Endothelial cell (in vitro differentiated cells): Measurements from ENCODE around the gene VIPR2. TPM values are rescaled to one million over a fixed set of nuclear protein-coding genes. Genes with fewer than 3 reads are reported as not detected.

ENCODE experiments used
- DNase-seq: peaks from one replicate; pipeline ENCODE4 v3.0.0; 2021; ENCODE audit warnings: low spot score
- H3K27ac Mint-ChIP-seq: one replicate; pipeline ENCODE4 v1.8.0; 2021; ENCODE audit warnings: mixed read lengths, inconsistent platforms; ENCODE audit not compliant: unreplicated experiment
- H3K27me3 Mint-ChIP-seq: one replicate; pipeline ENCODE4 v1.8.0; 2021; ENCODE audit warnings: mild to moderate bottlenecking, moderate library complexity, mixed read lengths, inconsistent platforms; ENCODE audit not compliant: unreplicated experiment
- H3K36me3 Mint-ChIP-seq: one replicate; pipeline ENCODE4 v1.8.0; 2021; ENCODE audit warnings: mild to moderate bottlenecking, low read depth, mixed read lengths, inconsistent platforms; ENCODE audit not compliant: unreplicated experiment
- H3K4me1 Mint-ChIP-seq: one replicate; pipeline ENCODE4 v1.8.0; 2021; ENCODE audit warnings: mild to moderate bottlenecking, mixed read lengths, inconsistent platforms; ENCODE audit not compliant: unreplicated experiment
- H3K4me3 Mint-ChIP-seq: one replicate; pipeline ENCODE4 v1.8.0; 2021; ENCODE audit warnings: mild to moderate bottlenecking, mixed read lengths, inconsistent platforms; ENCODE audit not compliant: unreplicated experiment
- H3K9me3 Mint-ChIP-seq: one replicate; pipeline ENCODE4 v1.8.0; 2021; ENCODE audit warnings: mixed read lengths, inconsistent platforms; ENCODE audit not compliant: unreplicated experiment
- CTCF ChIP-seq: fragments of 200-600 bp; sonication (generic); IDR thresholded peaks from one replicate; pipeline ENCODE4 v1.5.0; 2021; ENCODE audit warnings: antibody characterized with exemption; ENCODE audit not compliant: unreplicated experiment
- total RNA-seq: library from RNA; stranded (reverse); fragmentation: NEBNext Ultra II Directional; extraction: Animal tissue kit (Norgen Biotek cat#: 25700); gene quantifications from one replicate; pipeline ENCODE4 v1.2.1, GENCODE V29; 2021; ENCODE audit not compliant: unreplicated experiment

The VIPR2 gene
- total RNA-seq, 1 donor from 2014 or later: 2.4 TPM

- Mint-ChIP-seq H3K4me3 (no peak overlapping the region), H3K27ac (no peak overlapping the region), H3K36me3 (peaks cover 13% of the 10 kb centered on the region), H3K9me3 (peaks cover 7% of the 10 kb centered on the region), H3K4me1 (peaks cover 22% of the 10 kb centered on the region), H3K27me3 (peaks cover 14% of the 10 kb centered on the region)
- DNase-seq: no peak
- TF ChIP-seq CTCF: no peak
Observed at GRCh38 chr7:159014297-159015062, 130.2 kb downstream of the VIPR2 start.

GRCh38 chr7:159013825-159014289 is 130.8 kb downstream of the VIPR2 start:
- peaks cover 13% of the 10 kb centered on the region for H3K36me3 Mint-ChIP-seq
- peaks cover 7% of the 10 kb centered on the region for H3K9me3 Mint-ChIP-seq
- DNase-seq: no peak
- peaks cover 24% of the 10 kb centered on the region for H3K4me1 Mint-ChIP-seq
- no peak for TF ChIP-seq CTCF
- H3K27me3 Mint-ChIP-seq: peaks cover 12% of the 10 kb centered on the region
- no peak overlapping the region for H3K27ac Mint-ChIP-seq
- no peak overlapping the region for H3K4me3 Mint-ChIP-seq

GRCh38 chr7:159013181-159013690 is 131.4 kb downstream of the VIPR2 start:
- H3K4me1 Mint-ChIP-seq: peaks cover 24% of the 10 kb centered on the region
- H3K36me3 Mint-ChIP-seq: peaks cover 13% of the 10 kb centered on the region
- DNase-seq: no peak
- peaks cover 7% of the 10 kb centered on the region for H3K9me3 Mint-ChIP-seq
- peaks cover 8% of the 10 kb centered on the region for H3K27me3 Mint-ChIP-seq
- H3K27ac Mint-ChIP-seq: no peak overlapping the region
- H3K4me3 Mint-ChIP-seq: no peak overlapping the region
- no peak for TF ChIP-seq CTCF

DNA sequence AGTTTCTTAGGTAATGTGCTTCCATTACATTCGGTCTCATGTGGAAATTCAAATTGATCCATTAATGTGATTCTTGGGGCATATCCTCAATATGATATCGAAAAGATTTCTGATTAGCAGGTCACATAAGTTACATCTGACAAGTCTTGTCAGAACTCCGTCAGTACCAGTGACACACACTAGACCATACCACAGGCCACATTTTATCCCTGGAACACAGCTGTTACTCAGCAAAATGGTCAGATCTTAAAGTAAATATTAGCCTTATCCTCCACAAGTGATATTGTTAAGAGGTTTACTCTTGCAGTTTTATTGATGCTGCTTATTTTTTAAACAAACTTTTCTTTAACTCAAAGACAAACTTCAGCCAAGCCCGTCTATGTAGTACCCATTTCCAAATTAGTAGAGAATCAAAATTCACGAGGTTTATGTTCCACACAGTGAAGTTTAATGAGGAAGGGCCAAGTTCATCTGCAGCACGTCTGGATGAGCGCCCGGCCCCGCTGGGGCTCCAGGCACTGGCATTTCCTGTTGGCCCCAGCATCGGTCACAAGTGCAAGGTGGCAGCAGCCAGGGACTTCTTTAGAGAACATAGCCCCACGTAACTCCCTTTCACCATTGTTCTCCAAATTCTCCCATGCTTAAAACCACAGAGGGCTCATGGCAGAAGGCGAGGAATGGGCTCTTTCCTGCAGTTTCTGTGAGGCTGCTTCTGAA is 132.2 kb downstream of the VIPR2 start:
- Mint-ChIP-seq H3K36me3 (peaks cover 13% of the 10 kb centered on the region), H3K27ac (no peak overlapping the region), H3K4me1 (peaks cover 24% of the 10 kb centered on the region), H3K4me3 (no peak overlapping the region), H3K27me3 (peaks cover 7% of the 10 kb centered on the region), H3K9me3 (peaks cover 7% of the 10 kb centered on the region)
- no peak for DNase-seq
- TF ChIP-seq CTCF: no peak

DNA sequence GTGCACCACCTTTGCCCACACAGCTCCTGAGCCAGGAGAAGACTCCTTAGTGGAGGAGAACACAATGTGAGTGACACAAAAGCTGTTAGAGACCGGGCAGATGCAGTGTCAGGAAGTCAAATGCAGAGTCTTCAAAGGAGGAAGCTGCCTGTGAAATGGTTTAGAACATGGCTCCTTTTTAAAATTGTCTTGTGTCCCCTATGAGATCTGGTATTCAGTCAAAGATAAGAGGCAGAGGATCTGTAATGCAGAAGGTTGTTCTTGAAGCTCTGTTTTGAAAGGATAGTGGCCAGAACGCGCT is 133.0 kb downstream of the VIPR2 start:
- Mint-ChIP-seq H3K27ac (no peak overlapping the region), H3K4me3 (no peak overlapping the region), H3K9me3 (peaks cover 14% of the 10 kb centered on the region), H3K4me1 (peaks cover 24% of the 10 kb centered on the region), H3K27me3 (peaks cover 7% of the 10 kb centered on the region), H3K36me3 (peaks cover 17% of the 10 kb centered on the region)
- no peak for DNase-seq
- TF ChIP-seq CTCF: no peak
